ENCODE measurements around the gene SMIM9. TPM values are rescaled to one million over a fixed set of nuclear protein-coding genes. Genes with fewer than 3 reads are reported as not detected.

Gene SMIM9
- total RNA-seq, 1 donor from 2014 or later = not detected

GRCh38 chrX:154779261-154779660, 55.2 kb downstream of the SMIM9 start:
- no peak for DNase-seq

- DNase-seq = no peak
These were observed 57.7 kb downstream of the SMIM9 start for GRCh38 chrX:154776753-154777152.

- peak; percentile 29 for DNase-seq
These were observed 58.8 kb downstream of the SMIM9 start for GRCh38 chrX:154775419-154776349.

GRCh38 chrX:154774622-154775021, 59.8 kb downstream of the SMIM9 start:
- no peak for DNase-seq

Other genes with a start within 250 kb of the SMIM9 start
- gene CTAG1A, start 249.5 kb downstream of the SMIM9 start, total RNA-seq = not detected in 2 replicates
- gene CTAG1B, start 215.4 kb downstream of the SMIM9 start, total RNA-seq = not detected in 2 replicates
- gene CTAG2, start 181.1 kb downstream of the SMIM9 start, total RNA-seq = not detected in 2 replicates
- gene GAB3, start 83.6 kb downstream of the SMIM9 start, total RNA-seq = 12.1 and 14.1 TPM in 2 replicates
- gene DKC1, start 71.8 kb downstream of the SMIM9 start, total RNA-seq = 45.6 and 71.2 TPM in 2 replicates
- 39.5 and 59.2 TPM in 2 replicates for gene MPP1, start 29.2 kb downstream of the SMIM9 start, total RNA-seq
- 2.7 and 6.6 TPM in 2 replicates for gene F8A1, start 51.7 kb upstream of the SMIM9 start, total RNA-seq
- gene F8, start 188.1 kb upstream of the SMIM9 start, total RNA-seq = 12.4 and 19.1 TPM in 2 replicates
- 84.2 and 95.1 TPM in 2 replicates for gene FUNDC2, start 192.2 kb upstream of the SMIM9 start, total RNA-seq
- 11.7 and 16.3 TPM in 2 replicates for gene CMC4, start 236.5 kb upstream of the SMIM9 start, total RNA-seq
- gene MTCP1, start 236.5 kb upstream of the SMIM9 start, total RNA-seq = 3.1 and 9.9 TPM in 2 replicates
- gene BRCC3, start 236.8 kb upstream of the SMIM9 start, total RNA-seq = 17.4 and 28.9 TPM in 2 replicates